COLO829 (cell line): ENCODE data around the gene CERK.
"Not testable (repeated sequence)": the region's sequence is repeated elsewhere in the genome, so short reads cannot be mapped to it uniquely, and the experiment has no call there.

Experiments used
- DNase-seq: peaks from one replicate; pipeline ENCODE4 v3.0.0; 2012; ENCODE audit warnings: low spot score

CERK gene, protein sequence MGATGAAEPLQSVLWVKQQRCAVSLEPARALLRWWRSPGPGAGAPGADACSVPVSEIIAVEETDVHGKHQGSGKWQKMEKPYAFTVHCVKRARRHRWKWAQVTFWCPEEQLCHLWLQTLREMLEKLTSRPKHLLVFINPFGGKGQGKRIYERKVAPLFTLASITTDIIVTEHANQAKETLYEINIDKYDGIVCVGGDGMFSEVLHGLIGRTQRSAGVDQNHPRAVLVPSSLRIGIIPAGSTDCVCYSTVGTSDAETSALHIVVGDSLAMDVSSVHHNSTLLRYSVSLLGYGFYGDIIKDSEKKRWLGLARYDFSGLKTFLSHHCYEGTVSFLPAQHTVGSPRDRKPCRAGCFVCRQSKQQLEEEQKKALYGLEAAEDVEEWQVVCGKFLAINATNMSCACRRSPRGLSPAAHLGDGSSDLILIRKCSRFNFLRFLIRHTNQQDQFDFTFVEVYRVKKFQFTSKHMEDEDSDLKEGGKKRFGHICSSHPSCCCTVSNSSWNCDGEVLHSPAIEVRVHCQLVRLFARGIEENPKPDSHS

DNA sequence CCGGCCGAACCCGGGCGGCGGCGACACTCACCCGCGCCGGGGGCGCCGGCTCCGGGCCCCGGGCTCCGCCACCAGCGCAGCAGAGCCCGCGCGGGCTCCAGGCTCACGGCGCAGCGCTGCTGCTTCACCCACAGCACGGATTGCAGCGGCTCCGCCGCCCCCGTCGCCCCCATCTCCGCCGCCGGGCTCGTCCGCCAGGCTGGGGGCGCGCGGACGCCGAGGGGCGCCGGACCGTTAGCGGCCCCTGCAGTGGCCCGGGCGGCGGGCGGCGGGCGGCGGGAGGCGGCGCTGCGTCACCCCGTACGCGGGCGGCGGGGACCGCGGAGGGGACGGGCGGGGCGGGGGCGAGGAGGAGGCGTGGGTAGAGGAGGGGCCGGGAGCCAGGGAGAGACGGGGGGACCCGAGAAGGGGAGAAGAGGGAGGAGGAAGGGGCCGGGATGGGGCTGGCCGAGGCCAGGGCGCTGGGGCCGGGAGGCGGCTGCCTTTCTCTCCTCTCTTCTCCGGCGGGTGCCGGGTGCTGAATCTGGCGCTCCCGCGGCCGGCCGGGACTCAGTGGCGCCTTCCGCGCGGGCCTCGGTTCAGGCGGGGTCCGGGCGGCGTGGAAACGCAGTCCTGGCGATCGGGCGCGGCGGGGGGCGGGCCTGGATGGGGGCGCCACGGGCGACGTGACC, at the start of gene CERK:
Gene CERK, minus strand, starts transcription at position 277 of the 671 bp plus-strand sequence. Its CDS starts 104 bp downstream, at position 173.
- no peak for DNase-seq

DNA sequence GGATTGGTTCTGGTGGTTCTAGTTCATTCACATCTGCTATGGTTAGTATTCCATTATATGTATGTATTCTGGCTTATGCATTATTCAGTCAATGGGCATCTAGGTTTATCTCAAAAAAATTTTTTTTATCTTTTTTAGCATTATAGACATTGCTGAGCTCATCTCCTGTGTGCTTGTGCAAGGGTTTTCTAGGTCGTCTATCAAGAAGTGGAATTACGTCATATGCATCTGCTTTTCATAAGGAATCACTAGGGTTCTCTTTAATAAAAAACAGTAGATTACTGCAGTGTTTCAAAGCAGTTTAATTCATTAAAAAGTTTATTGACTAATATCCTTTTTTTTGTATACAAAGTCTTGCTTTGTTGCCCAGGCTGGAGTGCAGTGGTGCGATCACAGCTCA, 45.7 kb upstream of the CERK start:
- DNase-seq, result no peak

DNA sequence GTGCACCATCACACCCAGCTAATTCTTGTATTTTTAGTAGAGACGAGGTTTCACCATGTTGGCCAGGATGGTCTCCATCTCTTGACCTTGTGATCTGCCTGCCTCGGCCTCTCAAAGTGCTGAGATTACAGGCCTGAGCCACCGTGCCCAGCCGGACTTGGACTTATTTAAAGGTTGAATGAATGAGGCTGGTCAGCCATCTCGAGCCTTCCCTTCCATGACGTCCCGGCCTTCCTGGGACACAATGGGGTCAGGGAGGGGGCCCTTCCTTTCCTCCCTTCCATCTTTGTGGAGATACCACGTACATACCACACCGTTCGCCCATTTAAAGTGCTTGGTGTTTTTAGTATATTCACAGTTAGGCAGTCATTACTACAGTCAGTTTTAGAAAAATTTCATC, 44.1 kb upstream of the CERK start:
- not testable (repeated sequence) for DNase-seq

DNA sequence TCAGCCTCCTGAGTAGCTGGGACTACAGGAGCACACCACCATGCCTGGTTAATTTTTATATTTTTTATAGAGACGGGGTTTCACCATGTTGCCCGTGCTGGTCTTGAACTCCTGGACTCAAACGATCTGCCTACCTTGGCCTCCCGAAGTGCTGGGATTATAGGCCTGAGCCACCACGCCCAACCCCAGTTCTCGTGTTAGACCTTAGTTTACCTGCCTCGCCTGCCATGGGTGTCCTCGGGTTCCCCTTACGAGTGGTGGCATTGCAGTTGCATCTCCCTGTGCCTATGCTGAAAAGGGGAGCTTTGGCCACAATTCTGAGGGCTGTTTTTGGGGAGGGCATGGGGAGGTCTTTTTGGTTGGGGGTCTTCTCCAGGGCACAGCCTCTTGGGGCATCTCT, 43.2 kb upstream of the CERK start:
- no peak for DNase-seq

DNA sequence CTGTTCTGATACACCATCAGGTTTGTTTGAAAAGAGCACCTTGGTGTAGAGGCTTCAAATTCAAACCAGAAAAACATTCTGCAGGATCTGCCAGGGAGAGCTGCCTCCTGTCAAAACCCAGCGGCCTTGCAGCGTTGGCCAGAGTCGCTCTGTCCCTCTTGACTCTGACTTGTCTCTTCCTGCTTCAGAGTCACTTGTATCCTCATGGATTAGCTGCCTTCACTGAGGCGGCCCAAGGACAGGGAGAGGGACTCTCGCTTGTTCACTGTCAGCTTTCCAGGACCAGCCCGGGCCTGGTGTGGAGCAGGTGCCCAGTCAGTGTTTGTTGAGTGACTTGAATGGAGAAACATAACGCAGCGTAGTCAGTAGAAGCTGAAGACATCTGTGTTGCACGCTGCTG, 42.4 kb upstream of the CERK start:
- no peak for DNase-seq

DNA sequence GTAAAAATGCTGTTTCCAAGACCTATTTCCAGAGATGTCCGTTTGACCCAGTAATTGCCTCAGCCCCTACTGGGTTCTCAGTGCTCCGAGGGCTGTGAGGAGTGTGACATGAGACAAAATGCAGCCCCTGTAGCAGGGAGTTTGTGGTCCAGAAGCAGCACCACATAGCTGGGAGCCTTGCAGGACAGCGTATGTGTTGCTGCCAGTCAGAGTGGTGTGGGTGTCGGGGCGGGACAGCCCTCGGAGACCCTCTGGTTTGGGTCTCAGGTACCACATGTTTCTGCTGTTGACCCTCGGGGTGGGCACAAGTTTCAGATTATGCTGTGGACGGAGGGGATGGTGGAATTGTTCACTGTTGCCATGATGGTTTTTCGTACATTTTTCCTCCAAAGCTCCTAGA, 41.6 kb upstream of the CERK start:
- DNase-seq, result no peak

DNA sequence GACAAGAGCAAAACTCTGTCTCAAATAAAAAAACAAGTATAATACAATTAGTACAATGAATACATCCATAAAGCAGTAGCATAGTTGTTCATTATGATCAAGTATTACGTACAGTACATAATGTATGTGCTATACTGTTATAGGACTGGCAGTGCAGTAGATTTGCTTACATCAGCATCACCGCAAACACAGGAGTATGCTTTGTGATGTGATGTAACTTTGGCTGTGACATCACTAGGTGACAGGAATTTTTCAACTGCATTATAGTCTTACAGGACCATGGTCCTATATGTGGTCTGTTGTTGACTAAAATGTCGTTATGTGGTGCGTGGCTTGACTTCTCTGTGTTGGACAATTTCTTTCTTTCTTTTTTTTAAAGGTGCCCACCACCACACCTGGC, 41.0 kb upstream of the CERK start:
- no peak for DNase-seq

DNA sequence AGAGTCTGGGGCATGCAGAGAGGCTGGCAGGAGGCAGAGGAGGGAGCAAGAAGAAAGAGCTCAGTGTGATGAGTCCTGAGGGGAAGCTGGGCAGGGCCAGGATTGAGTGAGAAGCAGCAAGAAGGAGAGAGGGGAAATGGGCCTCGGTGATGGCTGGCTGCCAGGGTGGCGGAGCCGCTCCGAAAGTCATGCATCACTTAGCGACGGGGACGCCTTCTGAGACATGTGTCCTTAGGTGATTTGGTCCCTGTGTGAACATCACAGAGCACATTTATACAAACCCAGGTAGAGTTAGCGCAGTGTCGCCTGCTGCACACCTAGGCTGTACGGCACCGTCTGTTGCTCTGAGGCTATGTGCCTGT, 39.5 kb upstream of the CERK start:
- DNase-seq, result no peak

DNA sequence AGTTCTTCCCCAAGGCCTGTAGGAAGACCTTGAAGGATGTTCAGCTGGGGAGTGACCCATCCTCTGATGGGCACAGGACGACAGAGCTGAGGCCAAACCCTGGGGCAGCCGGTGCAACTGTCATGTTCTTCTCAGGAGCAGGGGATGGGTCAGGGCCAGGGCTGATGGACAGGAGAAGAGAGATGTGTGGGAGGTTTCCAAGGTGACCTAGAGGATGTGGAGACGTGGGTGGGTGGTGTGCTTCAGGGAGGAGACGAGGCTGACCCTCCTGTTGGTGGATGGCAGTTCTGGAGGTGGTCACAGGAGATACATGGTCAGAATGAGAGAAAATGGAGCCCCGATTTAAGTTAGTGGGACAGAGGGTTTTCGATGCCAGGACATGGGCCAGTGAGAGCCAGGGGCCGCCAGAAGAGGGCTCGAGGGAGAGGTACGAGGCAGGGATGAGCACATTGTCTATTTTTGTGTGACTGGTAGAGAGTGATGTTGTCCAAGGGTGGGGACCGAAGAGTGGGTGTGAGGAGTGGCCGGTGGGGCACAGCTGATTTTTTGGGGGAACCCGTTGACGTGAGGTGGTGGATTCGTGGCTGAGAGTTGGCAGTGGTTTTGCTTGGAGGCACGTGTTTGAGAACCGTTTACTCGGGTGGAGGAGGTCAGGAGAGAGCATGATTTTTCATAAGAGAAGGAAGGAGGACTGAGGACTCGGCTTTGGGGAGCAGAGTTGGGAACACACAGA, 39.0 kb upstream of the CERK start:
- no peak for DNase-seq

DNA sequence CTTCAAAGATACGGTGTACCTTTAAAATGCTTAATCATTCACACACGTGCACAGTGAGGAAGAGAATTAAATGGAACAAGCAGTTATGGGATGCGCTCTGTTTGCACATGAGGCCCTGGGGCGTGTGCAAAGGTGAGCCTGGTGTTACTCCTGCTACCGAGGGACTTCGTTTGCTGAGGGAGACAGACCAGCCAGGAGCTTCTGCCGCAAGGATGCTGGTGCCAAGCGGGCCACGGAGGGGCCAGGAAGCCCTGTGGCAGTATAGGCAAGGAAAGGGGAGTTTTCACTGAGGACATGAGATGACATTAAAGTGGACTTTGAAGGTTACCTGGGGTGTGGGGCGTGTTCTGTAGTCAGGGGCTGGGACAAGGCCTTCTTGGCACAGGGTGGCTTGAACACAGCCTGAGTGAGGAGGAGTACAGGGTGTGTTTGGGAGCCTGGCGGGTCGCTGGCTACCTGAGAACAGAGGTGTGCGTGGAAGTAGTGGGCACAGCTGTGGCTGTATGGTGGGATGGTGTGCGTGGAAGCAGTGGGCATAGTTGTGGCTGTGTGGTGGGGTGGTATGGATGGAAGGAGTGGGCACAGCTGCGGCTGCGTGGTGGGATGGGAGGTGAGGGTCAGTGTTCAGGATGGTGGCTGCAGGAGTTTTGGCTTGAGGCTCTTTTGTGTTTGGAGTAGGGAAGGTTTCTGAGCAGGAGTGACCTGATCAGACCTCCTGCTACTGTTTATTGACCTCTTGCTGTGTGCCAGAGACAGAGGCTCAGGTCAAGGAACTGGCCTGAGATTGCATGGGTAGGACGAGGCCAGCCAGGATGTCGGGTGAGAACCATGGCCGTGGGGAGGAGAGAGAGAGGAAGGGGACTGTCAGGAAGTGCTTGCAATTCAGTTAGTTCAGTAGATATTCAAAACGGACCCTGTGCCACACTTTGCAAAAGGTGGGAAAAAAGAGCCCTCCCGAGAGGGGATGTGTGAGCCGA, 38.1 kb upstream of the CERK start:
- DNase-seq, result no peak

DNA sequence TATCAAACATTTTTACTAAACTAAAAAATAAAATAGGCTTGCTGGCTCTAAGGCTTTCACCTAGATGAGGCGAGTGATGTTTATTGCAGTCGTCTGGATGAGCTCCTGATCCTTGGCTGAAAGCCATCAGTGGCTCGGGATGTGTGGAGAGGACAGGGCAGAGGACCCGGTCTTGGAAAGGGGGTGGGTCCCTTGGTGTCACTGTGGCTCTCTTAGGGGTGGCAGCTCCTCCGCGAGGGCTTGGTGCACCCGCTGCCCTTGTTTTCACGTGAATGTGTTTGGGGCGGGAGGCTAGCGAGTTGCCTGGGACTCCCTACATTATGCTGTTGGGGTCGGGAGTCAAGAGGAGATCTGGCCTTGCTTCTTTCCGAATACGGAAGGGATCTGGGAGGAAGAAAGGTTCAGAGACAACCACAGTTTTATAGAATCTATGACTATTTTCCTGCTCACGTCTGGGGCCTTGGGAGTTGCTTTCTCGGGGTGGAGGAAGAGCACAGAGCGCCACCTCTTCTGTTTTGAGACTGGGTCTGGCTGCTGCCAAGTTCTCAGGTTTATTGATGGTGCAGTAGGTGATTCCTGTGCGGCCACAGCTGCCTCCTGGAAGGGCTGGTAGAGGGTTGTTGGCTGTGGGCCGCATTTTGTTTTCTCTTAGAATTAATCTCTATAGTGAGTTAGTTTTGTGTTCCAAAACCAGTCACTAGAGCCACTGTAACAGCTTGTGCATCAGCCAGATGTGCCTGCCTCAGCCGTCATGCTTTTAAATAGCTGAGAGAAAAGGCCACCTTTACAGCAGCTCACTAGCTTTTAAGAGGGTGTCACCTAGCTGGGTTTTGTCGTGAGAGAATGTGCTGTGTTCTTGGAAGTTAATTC, 37.2 kb upstream of the CERK start:
- no peak for DNase-seq

DNA sequence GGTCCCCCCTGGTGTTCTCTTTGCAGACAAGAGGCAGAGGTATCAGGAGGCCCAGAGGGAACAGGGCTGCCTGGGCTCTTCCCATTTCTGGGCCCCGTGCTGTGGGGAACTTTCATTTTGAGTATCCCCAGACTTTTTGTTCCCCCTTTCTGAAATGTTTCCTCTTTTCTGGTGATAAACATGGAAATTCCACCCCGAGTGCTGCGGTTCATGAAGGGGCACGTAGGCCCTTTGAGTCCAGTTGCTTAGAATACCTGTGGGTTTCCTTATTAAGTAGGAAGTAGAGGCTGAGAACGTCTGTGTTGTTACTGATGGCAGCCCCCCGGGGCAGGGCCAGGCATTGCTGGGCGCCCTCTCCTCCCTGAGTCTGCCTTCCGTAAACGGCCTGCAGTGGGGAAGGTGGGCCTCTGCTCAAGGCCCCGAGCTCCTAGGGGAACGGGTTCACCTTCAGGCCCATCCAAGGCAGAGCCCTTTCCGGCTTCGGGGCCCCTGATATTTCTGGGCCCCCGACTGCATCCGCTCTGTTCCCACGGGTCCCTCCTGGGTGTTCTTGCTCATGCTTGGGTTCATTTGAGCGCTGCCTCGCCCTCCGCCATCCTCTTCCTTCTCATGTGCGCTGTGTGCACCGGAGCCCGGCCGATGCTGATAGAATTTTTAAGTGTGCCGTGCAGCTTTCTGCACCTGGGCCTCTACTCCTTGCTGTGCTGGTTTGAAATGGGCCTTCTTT, 36.4 kb upstream of the CERK start:
- no peak for DNase-seq

DNA sequence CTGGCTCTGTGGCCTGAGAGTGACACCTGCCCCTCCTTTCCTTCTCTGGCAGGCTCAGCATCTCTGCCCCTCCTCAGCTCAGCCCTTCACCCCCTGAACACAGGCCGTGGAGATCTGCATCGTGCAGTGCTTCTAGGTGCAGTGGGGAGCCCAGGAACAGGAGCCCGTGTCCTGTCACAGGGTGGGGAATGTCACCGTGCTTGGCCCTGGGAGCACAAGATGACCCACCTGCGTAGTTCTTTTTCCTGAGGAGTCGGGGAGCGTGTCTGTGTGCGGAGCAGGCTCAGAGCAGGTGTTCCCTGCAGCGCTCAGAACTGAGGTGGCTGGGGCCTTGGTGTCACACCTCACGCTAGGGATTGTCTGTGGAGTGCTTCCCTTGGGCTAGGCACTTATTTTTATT, 35.0 kb upstream of the CERK start:
- DNase-seq, result no peak

DNA sequence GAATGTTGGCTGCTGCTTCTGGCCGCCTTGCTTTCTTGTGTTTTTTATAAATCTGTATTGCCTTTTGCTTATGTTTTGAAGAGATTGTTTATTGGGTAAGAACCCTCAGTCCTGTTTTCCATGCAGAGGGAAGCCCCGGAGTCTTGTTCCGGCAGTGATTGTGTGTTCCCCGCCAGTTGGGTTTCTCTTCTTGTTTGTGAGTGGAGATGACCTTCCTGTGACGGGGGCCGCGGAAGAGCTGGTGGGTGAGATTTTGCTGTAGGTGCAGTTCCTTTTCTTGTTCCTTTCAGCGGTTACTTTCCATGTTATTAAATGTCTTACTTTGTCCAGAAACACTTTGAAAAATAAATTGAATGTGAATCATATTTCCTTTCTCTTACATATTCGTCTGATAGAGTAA, 32.7 kb upstream of the CERK start:
- DNase-seq, result no peak

DNA sequence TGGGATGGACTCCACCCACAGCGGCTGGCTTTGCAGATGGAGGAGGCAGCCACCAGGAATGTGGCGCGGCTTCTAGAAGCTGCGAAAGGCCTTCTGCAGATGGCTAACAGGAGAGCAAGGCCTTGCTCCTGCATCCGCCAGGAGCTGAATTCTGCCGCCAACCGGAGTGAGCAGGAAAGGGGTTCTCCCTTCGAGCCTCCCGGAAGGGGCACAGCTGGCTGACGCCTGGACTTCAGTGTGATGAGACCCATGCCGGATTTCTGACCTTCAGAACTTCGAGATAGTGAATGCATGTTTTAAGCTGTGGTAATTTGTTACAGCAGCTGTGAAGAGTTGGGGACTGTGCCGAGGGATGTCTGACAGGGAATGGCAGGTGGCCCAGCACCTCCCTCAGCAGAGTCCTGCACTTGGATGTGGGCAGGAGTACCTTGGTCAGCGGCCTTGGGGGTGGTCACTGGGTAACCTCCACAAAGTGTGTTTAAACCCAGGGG, 32.1 kb upstream of the CERK start:
- DNase-seq, result no peak

DNA sequence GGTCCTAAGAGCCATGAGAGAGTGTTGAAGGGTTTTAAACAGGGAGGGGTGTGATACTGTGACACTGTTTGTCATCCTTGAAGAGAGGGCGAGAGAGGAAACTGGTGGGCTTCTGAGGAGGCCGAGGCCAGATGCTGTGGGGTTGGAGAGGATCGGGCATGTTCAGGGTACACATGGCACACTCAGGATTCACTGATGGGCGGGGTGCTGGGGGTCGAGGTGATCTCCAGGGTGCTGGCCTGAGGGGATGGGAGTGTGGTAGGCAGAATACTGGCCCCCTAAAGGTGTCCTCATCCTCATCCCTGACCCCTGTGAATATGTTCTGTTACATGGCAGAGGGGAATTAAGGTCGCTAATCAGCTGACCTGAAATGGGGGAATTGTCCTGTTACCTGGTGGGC, 31.7 kb upstream of the CERK start:
- no peak for DNase-seq

DNA sequence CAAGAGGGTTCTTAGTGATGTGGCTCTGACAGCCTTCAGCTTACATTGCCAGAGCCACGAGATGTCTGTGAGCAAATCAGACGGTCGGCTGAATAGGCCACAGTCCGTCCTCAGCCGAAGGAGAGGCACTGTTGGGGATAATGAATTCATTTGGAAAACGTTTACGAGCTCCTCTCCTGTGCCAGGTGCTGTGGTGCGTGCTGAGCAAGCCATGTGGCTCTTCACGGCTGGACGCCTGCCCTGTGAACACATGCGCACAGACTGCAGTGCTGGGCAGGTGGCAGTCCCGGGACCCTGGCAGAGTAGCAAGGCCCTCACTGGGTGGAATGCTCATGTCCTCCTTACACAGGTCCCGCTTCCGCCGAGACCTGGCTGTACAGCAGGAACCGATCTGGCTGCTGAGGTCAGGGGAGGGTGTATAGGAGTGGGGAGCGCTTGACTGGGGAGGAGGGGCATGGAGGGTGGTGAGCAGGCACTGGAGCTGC, 31.2 kb upstream of the CERK start:
- DNase-seq, result no peak

DNA sequence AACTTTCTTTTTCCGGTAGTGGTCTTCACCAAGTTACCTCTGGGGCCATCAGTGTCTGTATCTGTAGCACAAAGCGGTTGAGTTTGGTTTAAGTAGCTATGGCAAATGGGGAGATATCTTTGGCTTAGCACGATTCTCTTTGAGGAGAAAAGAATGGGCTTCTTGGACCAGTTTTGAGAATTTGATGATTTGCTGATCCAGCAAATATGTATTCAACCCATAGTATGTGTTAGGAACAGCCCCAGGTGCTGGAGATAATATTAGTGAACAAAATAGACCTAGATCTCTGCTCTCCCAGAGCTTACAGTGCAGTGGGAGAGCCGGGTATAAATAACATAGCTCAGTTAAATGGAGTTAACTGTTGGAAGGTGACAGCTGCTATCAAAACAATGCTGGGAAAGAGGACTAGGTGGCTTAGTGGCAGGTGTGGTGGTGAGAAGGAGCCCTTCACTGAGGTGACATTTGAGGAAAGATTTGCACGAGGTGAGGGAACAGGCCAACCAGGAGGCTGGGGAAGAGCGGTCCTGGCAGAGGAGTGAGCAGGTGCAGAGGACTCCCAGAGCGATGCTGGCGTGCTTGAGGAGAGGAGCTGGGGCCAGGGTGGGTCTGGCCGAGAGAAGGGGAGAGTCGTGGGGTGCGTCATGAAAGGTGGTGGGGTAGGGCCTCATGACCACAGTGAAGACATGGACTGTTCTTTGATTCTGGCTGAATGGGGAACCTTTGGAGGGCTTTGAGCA, 29.4 kb upstream of the CERK start:
- DNase-seq, result no peak

DNA sequence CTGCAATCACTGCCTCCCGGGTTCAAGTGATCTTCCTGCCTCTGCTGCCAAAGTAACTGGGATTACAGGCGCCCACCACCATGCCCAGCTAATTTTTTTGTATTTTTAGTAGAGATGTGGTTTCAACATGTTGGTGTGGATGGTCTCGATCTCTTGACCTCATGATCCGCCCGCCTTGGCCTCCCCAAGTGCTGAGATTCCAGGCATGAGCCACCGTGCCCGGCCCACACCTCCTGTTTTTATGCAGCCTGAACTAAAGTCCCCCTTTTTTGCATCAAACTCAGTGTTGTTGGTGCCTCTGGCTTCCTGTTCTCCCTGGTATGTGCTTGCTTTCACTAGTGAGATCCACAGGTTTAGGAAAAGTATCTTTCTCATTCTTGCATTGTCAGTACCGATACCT, 28.6 kb upstream of the CERK start:
- no peak for DNase-seq
